ENCODE measurements around the gene STAB1. TPM values are rescaled to one million over a fixed set of nuclear protein-coding genes. Genes with fewer than 3 reads are reported as not detected.

The STAB1 gene
- total and polyA plus RNA-seq, 2 of the 8 experiments (the other 6 are each of a cell fraction or from before 2014, with no cell fraction given): 1.0 to 1.9 TPM

GRCh38 chr3:52555056-52555455 is 59.9 kb downstream of the STAB1 start:
- no peak for FAIRE-seq
- H3K79me2 ChIP-seq (ENCODE audit: control insufficient read depth in 1 of 2, insufficient read depth in 2 of 2, low read length in 2 of 2): no peaks in the 10 kb centered on the region
- no peak overlapping the region for H3K4me2 ChIP-seq (ENCODE audit: insufficient read depth in 1 of 2, low read depth in 2 of 2, low read length in 2 of 2)
- no peak overlapping the region for H2BK5ac ChIP-seq (ENCODE audit: low read depth, low read length)
- H3K4me3 ChIP-seq (ENCODE audit: extremely low read depth in 1 of 4, insufficient read depth in 2 of 4, low read depth in 3 of 4, low read length in 4 of 4): no peak overlapping the region
- peaks cover 4 to 42% (median 17%) of the 10 kb centered on the region in 4 experiments; a peak in 5 of 8 replicates for H3K36me3 ChIP-seq (ENCODE audit: control insufficient read depth in 2 of 4, insufficient read depth in 4 of 4, low read length in 3 of 4)
- no peak overlapping the region for H2BK120ac ChIP-seq (replicated peaks; ENCODE audit: low read depth, low read length)
- no peaks in the 10 kb centered on the region for H3K9me3 ChIP-seq (ENCODE audit: insufficient read depth in 2 of 2, low read depth in 1 of 2, low read length in 1 of 2)
- POLR2A ChIA-PET (ENCODE audit: partially characterized antibody): no interaction called here
- H3K27ac ChIP-seq (ENCODE audit: low read depth, low read length): no peak overlapping the region
- no peak overlapping the region for H2BK20ac ChIP-seq (ENCODE audit: low read length)
- no peak overlapping the region for H3K4ac ChIP-seq (replicated peaks; ENCODE audit: insufficient read length, low read depth, low read length)
- H3K14ac ChIP-seq (ENCODE audit: insufficient read length): no peak overlapping the region
- H4K5ac ChIP-seq (ENCODE audit: insufficient read length, low read depth, low read length): no peak overlapping the region
- no peak overlapping the region for H3K18ac ChIP-seq (ENCODE audit: extremely low read depth, low read length)
- no peak overlapping the region for H3K23ac ChIP-seq (ENCODE audit: insufficient read length)
- CTCF ChIA-PET (ENCODE audit: partially characterized antibody): no interaction called here
- H2BK12ac ChIP-seq (ENCODE audit: low read depth, low read length): no peak overlapping the region
- no peak overlapping the region for H4K8ac ChIP-seq (ENCODE audit: extremely low read depth, insufficient read depth, low read length)
- no peak for DNase-seq (ENCODE audit: low read depth in 1 of 2, low spot score in 2 of 2)
- no peak overlapping the region for H3K56ac ChIP-seq (replicated peaks; ENCODE audit: insufficient read length, low read depth, low read length)
- peaks cover 2% of the 10 kb centered on the region for H3K79me1 ChIP-seq (ENCODE audit: low read depth, low read length)
- H3K27me3 ChIP-seq (replicated peaks in 1 of 4; ENCODE audit: control insufficient read depth in 3 of 4, extremely low read depth in 1 of 4, insufficient read depth in 3 of 4, low read length in 3 of 4): no peaks in the 10 kb centered on the region
- no peaks in the 10 kb centered on the region for H3K4me1 ChIP-seq (replicated peaks in 1 of 4; ENCODE audit: control insufficient read depth in 3 of 4, insufficient read depth in 4 of 4, low read length in 3 of 4)
- H2AK5ac ChIP-seq (ENCODE audit: low read depth, low read length): no peak overlapping the region
- H4K20me1 ChIP-seq (replicated peaks in 1 of 2; ENCODE audit: control insufficient read depth in 1 of 2, insufficient read depth in 2 of 2, low read length in 2 of 2): peaks cover 0 to 3% of the 10 kb centered on the region in 2 experiments
- no peaks in the 10 kb centered on the region for H3K23me2 ChIP-seq (ENCODE audit: low read depth, low read length)
- no peak overlapping the region for H2BK15ac ChIP-seq (ENCODE audit: low read length)
- H3K9ac ChIP-seq (replicated peaks in 1 of 4; ENCODE audit: extremely low read depth in 1 of 4, low read depth in 3 of 4, low read length in 3 of 4): no peak overlapping the region
- no peak overlapping the region for H2AFZ ChIP-seq (ENCODE audit: low read length)
- H4K91ac ChIP-seq (replicated peaks; ENCODE audit: insufficient read length, low read length): no peak overlapping the region
- WGBS, 2 experiments (ENCODE audit: extremely low coverage in 1 of 2, insufficient coverage in 1 of 2, insufficient read length in 1 of 2, insufficient replicate concordance in 2 of 2, low coverage in 1 of 2, low lambda C conversion rate in 2 of 2, missing lambda C conversion rate in 1 of 2): 93% methylated on average over 1 of the region's 1 CpG; no CpG with 5 or more reads in 1 of the 2 experiments
- TF ChIP-seq JUN (IDR thresholded peaks at IDR 0.05; ENCODE audit: low read depth, low read length) (no peak), KDM5A (IDR thresholded peaks at IDR 0.05; ENCODE audit: low read length) (no peak), CEBPB (IDR thresholded peaks at IDR 0.05; ENCODE audit: low read depth, low read length) (no peak), MAFK (IDR thresholded peaks at IDR 0.05; ENCODE audit: low read depth, low read length) (no peak), USF2 (IDR thresholded peaks at IDR 0.05; ENCODE audit: low read length) (no peak), TEAD4 (IDR thresholded peaks at IDR 0.05; ENCODE audit: low read depth, low read length) (no peak), SIX5 (IDR thresholded peaks at IDR 0.05; ENCODE audit: low read depth, low read length) (no peak), CREB1 (IDR thresholded peaks at IDR 0.05) (no peak), POLR2AphosphoS5 (IDR thresholded peaks at IDR 0.05; ENCODE audit: low read depth, low read length) (no peak), RNF2 (IDR thresholded peaks at IDR 0.05; ENCODE audit: borderline replicate concordance, low read depth, low read length, missing control alignments, poor library complexity, severe bottlenecking) (no peak), GABPA (IDR thresholded peaks at IDR 0.05; ENCODE audit: borderline replicate concordance, insufficient read depth, low read length) (no peak), ATF3 (IDR thresholded peaks at IDR 0.05; ENCODE audit: insufficient read depth, low read depth, low read length) (no peak), HDAC2 (IDR thresholded peaks at IDR 0.05; ENCODE audit: borderline replicate concordance in 1 of 2, low read depth in 2 of 2, low read length in 2 of 2) (no peak)
